Activated T-helper 2 cell treated with anti-CD3 and anti-CD28 coated beads, Interferon-gamma antibody, Interleukin-2, Interleukin-4, amounts not matched to agents 10 μg/mL and 5 μg/mL and 100 μg/mL, durations not matched to agents 14 hours and 24 hours and 36 hours (primary cell): ENCODE measurements around the gene DCX. TPM values are rescaled to one million over a fixed set of nuclear protein-coding genes. Genes with fewer than 3 reads are reported as not detected.
"Not testable (repeated sequence)": the region's sequence is repeated elsewhere in the genome, so short reads cannot be mapped to it uniquely, and the experiment has no call there.

Experiments used
- DNase-seq: peaks from one replicate; pipeline ENCODE4 v3.0.0; 2021; ENCODE audit warnings: low spot score
- H3K27ac Mint-ChIP-seq: one replicate; pipeline ENCODE4 v1.8.0; 2021; ENCODE audit warnings: mixed read lengths
- H3K27me3 Mint-ChIP-seq: one replicate; pipeline ENCODE4 v1.8.0; 2021; ENCODE audit warnings: low read depth, mixed read lengths
- H3K36me3 Mint-ChIP-seq: one replicate; pipeline ENCODE4 v1.8.0; 2021; ENCODE audit warnings: low read depth, mixed read lengths
- H3K4me1 Mint-ChIP-seq: one replicate; pipeline ENCODE4 v1.8.0; 2021; ENCODE audit warnings: low read depth, mixed read lengths
- H3K4me3 Mint-ChIP-seq: one replicate; pipeline ENCODE4 v1.8.0; 2021; ENCODE audit warnings: low read depth, mild to moderate bottlenecking, moderate library complexity, mixed read lengths
- H3K9me3 Mint-ChIP-seq: one replicate; pipeline ENCODE4 v1.8.0; 2021; ENCODE audit warnings: mixed read lengths
- intact Hi-C: fragments of 100-400 bp; cut with micrococcal nuclease; formaldehyde crosslinking; loops from one replicate; pipeline ENCODE4 v1.15.1; 2023
- total RNA-seq: library from RNA; stranded (reverse); gene quantifications from 2 replicates; pipeline ENCODE4 v1.2.3, GENCODE V29; 2022

The DCX gene
- total RNA-seq, 1 donor from 2014 or later: not detected

DNA sequence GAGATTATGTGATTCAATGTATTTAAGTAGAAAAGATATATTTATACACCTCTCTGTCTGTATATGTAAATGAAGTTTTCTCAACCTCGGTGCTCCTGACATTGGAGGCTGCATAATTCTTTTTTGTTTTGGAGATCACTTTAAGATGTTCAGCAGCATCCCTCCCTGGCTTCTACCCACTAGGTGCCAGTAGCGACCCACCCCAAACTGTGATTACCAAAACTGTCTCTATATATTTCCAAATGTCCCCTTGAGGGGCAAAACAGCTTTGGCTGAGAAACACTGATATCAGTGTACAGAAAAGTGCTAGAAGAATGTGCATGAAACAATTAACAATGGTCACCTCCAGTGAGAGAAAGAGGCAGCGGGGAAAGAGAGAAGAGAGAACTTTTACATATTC lies 51.2 kb downstream of the DCX start:
- Mint-ChIP-seq H3K4me1 (no peaks in the 10 kb centered on the region), H3K9me3 (no peaks in the 10 kb centered on the region), H3K4me3 (no peak overlapping the region), H3K36me3 (no peaks in the 10 kb centered on the region), H3K27me3 (no peaks in the 10 kb centered on the region), H3K27ac (no peak overlapping the region)
- intact Hi-C loops: no loop called here
- no peak for DNase-seq

DNA sequence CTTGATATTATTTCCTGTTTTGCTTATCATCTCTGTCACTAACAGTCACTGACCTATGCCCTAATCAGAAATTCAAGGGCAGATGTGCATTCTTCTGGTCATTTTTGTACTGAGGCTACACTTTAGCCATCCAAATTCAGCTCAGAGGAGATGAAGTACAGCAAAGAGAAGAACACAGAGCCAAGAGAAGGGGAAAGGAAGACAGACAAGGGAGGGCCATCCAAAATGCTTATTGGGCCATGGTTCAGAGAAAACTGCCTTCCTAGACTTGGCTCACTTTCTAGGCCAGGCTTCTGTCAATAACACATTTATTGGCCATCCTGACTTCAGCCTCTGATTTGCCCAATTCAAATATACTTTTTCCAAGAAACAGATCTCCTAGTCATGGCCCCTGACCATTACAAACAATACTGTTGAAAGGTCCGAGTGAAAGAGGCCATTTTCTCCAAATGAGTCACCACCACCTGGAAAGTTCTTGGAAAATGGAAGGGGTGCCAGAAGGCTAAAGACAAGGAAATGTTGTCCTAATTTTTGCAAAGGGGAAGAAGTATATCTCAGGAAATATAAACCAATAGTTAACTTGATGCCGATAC lies 56.4 kb downstream of the DCX start:
- no peaks in the 10 kb centered on the region for H3K9me3 Mint-ChIP-seq
- intact Hi-C loops: no loop called here

GRCh38 chrX:111354496-111354895 lies 57.5 kb downstream of the DCX start:
- Mint-ChIP-seq H3K4me1 (no peaks in the 10 kb centered on the region), H3K4me3 (no peak overlapping the region), H3K9me3 (no peaks in the 10 kb centered on the region), H3K27me3 (no peaks in the 10 kb centered on the region), H3K27ac (no peak overlapping the region), H3K36me3 (no peaks in the 10 kb centered on the region)
- intact Hi-C loops: no loop called here
- DNase-seq: no peak

More for the DNA sequence above, 56.4 kb downstream of the DCX start:
- H3K4me3 Mint-ChIP-seq: no peak overlapping the region
- no peak overlapping the region for H3K27ac Mint-ChIP-seq
- H3K36me3 Mint-ChIP-seq: no peaks in the 10 kb centered on the region
- no peaks in the 10 kb centered on the region for H3K27me3 Mint-ChIP-seq
- no peaks in the 10 kb centered on the region for H3K4me1 Mint-ChIP-seq
- DNase-seq: no peak

- Mint-ChIP-seq H3K27ac (no peak overlapping the region), H3K4me3 (no peak overlapping the region), H3K9me3 (no peaks in the 10 kb centered on the region), H3K27me3 (no peaks in the 10 kb centered on the region), H3K4me1 (no peaks in the 10 kb centered on the region), H3K36me3 (no peaks in the 10 kb centered on the region)
- no peak for DNase-seq
- intact Hi-C loops: no loop called here
Measured at GRCh38 chrX:111353793-111354192, 58.2 kb downstream of the DCX start.

DNA sequence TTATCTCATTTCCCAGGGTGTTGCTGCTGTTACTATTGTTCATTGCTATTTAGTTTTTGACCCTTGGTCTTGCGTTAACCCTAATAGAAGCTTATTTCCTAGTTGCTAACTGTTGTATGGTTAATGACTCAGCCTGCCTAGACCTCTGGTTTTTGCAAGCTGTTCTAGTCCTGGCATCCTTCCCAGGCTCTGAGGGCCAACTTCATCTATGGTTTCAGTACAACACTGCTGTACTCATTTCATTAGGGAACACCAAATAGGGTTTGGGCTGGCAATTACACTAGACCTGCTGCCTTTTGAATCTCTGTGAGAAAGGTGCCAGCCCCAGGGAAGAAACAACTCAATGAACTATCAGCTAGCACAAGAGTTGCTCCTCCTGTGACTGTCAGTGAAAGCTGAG lies 59.6 kb downstream of the DCX start:
- H3K36me3 Mint-ChIP-seq: no peaks in the 10 kb centered on the region
- intact Hi-C loops: no loop called here
- no peak overlapping the region for H3K4me3 Mint-ChIP-seq
- no peak overlapping the region for H3K27ac Mint-ChIP-seq
- H3K4me1 Mint-ChIP-seq: no peaks in the 10 kb centered on the region
- H3K27me3 Mint-ChIP-seq: no peaks in the 10 kb centered on the region
- H3K9me3 Mint-ChIP-seq: no peaks in the 10 kb centered on the region
- no peak for DNase-seq

GRCh38 chrX:111349934-111350333 lies 62.1 kb downstream of the DCX start:
- H3K36me3 Mint-ChIP-seq: no peaks in the 10 kb centered on the region
- H3K4me1 Mint-ChIP-seq: no peaks in the 10 kb centered on the region
- intact Hi-C loops: no loop called here
- DNase-seq: no peak
- H3K4me3 Mint-ChIP-seq: no peak overlapping the region
- no peaks in the 10 kb centered on the region for H3K27me3 Mint-ChIP-seq
- H3K27ac Mint-ChIP-seq: no peak overlapping the region
- H3K9me3 Mint-ChIP-seq: no peaks in the 10 kb centered on the region

- no peaks in the 10 kb centered on the region for H3K9me3 Mint-ChIP-seq
- intact Hi-C loops: no loop called here
- no peaks in the 10 kb centered on the region for H3K4me1 Mint-ChIP-seq
- no peak overlapping the region for H3K27ac Mint-ChIP-seq
- H3K4me3 Mint-ChIP-seq: no peak overlapping the region
- H3K27me3 Mint-ChIP-seq: no peaks in the 10 kb centered on the region
- DNase-seq: no peak
- H3K36me3 Mint-ChIP-seq: no peaks in the 10 kb centered on the region
Measured at GRCh38 chrX:111349101-111349500, 62.9 kb downstream of the DCX start.

DNA sequence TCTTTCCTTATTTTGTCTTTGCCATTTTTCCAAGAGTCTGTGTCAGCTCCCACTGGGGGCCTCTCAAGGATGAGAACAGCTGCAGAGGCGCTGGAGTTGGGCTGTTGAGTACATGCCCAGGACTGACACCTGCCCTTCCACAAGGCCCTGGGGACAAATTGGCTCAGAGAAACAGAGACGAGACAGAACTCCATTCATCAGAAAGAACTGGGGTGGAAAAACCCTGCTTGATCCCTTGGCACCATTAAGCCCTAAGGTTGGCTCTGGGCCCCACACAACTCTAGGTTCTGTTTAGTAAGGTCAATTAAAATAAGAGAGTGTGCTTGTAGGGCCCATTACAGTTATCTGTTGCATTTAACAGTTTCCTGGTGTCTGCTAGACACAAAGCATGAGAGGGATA lies 63.6 kb downstream of the DCX start:
- Mint-ChIP-seq H3K36me3 (no peaks in the 10 kb centered on the region), H3K9me3 (no peaks in the 10 kb centered on the region), H3K4me1 (no peaks in the 10 kb centered on the region), H3K27me3 (no peaks in the 10 kb centered on the region), H3K27ac (no peak overlapping the region), H3K4me3 (no peak overlapping the region)
- DNase-seq: no peak
- intact Hi-C loops: no loop called here

DNA sequence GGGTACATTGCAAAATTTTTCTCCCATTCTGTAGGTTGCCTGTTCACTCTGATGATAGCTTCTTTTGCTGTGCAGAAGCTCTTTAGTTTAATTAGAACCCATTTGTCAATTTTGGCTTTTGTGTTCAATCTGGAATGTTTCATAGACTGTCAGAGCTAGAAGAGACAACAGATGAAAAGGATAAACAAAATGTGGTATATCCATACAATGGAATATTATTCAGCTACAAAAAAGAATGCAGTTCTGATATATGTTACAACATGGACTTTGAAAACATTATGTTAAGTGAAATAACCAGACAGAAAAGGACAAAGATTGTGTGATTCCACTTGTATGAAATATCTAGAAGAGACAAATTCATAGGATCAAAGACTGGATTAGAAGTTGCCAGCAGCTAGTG lies 65.8 kb downstream of the DCX start:
- H3K4me3 Mint-ChIP-seq, H3K27me3 Mint-ChIP-seq, H3K36me3 Mint-ChIP-seq, H3K9me3 Mint-ChIP-seq, intact Hi-C loops, H3K27ac Mint-ChIP-seq, DNase-seq, H3K4me1 Mint-ChIP-seq: not testable (repeated sequence)

DNA sequence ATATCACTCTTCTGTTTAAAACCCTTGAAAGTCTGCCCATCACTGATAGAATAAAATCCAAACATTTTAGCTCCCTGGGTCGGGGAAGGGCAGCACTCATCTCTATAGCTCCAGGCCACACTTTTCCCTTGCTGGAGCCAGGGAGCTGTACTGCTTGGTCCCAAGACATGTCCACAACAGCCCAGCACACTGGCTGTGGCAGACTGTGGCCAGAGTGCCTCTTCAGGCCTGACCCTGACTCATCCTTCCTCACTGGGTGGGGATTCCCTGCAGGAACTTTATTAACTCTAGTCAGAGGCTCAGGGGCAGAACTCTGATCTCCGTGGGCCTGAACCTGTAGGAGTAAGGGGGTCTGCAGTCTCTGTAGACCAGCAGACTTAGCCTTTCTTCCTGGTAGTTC lies 71.9 kb downstream of the DCX start:
- Mint-ChIP-seq H3K9me3 (no peaks in the 10 kb centered on the region), H3K4me1 (no peaks in the 10 kb centered on the region), H3K36me3 (no peaks in the 10 kb centered on the region), H3K27ac (no peak overlapping the region), H3K4me3 (no peak overlapping the region), H3K27me3 (no peaks in the 10 kb centered on the region)
- DNase-seq: no peak
- intact Hi-C loops: no loop called here

GRCh38 chrX:111339212-111339611 lies 72.8 kb downstream of the DCX start:
- DNase-seq: no peak
- intact Hi-C loops: no loop called here
- H3K36me3 Mint-ChIP-seq: no peaks in the 10 kb centered on the region

GRCh38 chrX:111338095-111338698 lies 73.8 kb downstream of the DCX start:
- Mint-ChIP-seq H3K9me3 (no peaks in the 10 kb centered on the region), H3K4me1 (no peaks in the 10 kb centered on the region), H3K36me3 (no peaks in the 10 kb centered on the region), H3K27me3 (no peaks in the 10 kb centered on the region), H3K4me3 (no peak overlapping the region), H3K27ac (no peak overlapping the region)
- no peak for DNase-seq
- intact Hi-C loops: no loop called here

More at GRCh38 chrX:111339212-111339611, 72.8 kb downstream of the DCX start:
- Mint-ChIP-seq H3K4me1 (no peaks in the 10 kb centered on the region), H3K9me3 (no peaks in the 10 kb centered on the region), H3K27me3 (no peaks in the 10 kb centered on the region), H3K27ac (no peak overlapping the region), H3K4me3 (no peak overlapping the region)

GRCh38 chrX:111337067-111337637 lies 74.8 kb downstream of the DCX start:
- no peaks in the 10 kb centered on the region for H3K4me1 Mint-ChIP-seq
- no peaks in the 10 kb centered on the region for H3K9me3 Mint-ChIP-seq
- no peak overlapping the region for H3K4me3 Mint-ChIP-seq
- DNase-seq: no peak
- intact Hi-C loops: no loop called here
- H3K27ac Mint-ChIP-seq: no peak overlapping the region
- H3K36me3 Mint-ChIP-seq: no peaks in the 10 kb centered on the region
- no peaks in the 10 kb centered on the region for H3K27me3 Mint-ChIP-seq
